Activated naive CD4-positive, alpha-beta T cell treated with anti-CD3 and anti-CD28 coated beads, Interleukin-2, amount 10 ng/mL, durations not matched to agents 7 days and 5 days (primary cell): Measurements from ENCODE around the gene DHX35.

Experiments used
- CTCF ChIA-PET: fragments of 350-600 bp; sonication (Branson Sonifier 250); formaldehyde crosslinking; loops from one replicate; lab custom pipeline; 2021; ENCODE audit warnings: antibody characterized with exemption; lab: Charles Lee
- DNase-seq: peaks from one replicate; pipeline ENCODE4 v3.0.0-alpha.2; 2020
- H3K27ac Mint-ChIP-seq: one replicate; pipeline ENCODE4 v1.8.0; 2021; ENCODE audit warnings: mild to moderate bottlenecking, moderate library complexity, mixed read lengths
- H3K27me3 Mint-ChIP-seq: one replicate; pipeline ENCODE4 v1.8.0; 2021; ENCODE audit warnings: mild to moderate bottlenecking, mixed read lengths
- H3K36me3 Mint-ChIP-seq: one replicate; pipeline ENCODE4 v1.8.0; 2021; ENCODE audit warnings: mixed read lengths
- H3K4me1 Mint-ChIP-seq: one replicate; pipeline ENCODE4 v1.8.0; 2021; ENCODE audit warnings: mixed read lengths
- H3K4me3 Mint-ChIP-seq: one replicate; pipeline ENCODE4 v1.8.0; 2021; ENCODE audit warnings: mild to moderate bottlenecking, moderate library complexity, mixed read lengths
- H3K9me3 Mint-ChIP-seq: one replicate; pipeline ENCODE4 v1.8.0; 2021; ENCODE audit warnings: mixed read lengths

DHX35 gene

DNA sequence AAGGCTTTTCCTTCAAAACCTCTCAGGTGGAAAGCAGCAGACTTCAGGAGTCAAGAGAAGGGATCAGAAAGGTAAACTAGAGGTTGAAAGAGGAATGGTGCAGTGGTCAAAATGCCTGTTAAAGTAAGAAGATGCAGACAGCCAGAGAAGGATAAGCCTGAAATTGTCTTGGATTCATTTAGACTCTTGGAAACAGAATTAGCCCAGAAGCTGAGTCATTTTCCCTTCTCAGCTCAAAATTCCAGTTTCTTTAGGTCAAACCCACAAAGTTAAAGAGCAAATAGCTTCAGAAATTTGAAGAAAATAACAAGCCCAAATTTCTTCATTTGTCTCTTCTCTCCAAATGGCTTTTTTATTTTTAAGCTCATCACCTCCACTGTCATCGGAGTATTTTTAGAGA is 73.9 kb downstream of the DHX35 start:
- no peaks in the 10 kb centered on the region for H3K9me3 Mint-ChIP-seq
- peaks cover 18% of the 10 kb centered on the region for H3K36me3 Mint-ChIP-seq
- H3K27me3 Mint-ChIP-seq, result no peaks in the 10 kb centered on the region
- H3K4me3 Mint-ChIP-seq, result no peak overlapping the region
- H3K27ac Mint-ChIP-seq, result no peak overlapping the region
- H3K4me1 Mint-ChIP-seq, result no peaks in the 10 kb centered on the region
- CTCF ChIA-PET, result interaction anchor here (6.4 kb wide), 1 partner anchor 13 kb away, joined by 36 read pairs; no protein-coding TSS in a partner anchor
- no peak for DNase-seq

DNA sequence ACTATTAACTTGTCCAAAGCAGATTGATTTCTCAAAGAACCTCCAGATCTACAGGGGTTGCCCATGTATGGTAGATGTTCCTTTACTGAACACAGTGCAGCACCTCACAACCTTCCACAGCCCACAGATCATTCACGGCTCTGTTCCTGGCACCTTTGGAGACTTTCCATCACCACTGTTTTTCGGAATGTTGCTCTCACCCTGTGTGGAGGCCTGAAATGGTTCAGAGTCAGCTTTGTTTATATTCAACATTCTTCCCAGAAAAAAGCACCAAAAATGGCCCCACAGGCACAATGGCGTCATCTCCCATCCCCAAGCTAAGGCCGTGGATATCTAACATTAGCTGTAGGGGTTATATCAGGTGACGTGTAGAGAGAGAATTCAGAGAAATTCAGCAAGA is 74.7 kb downstream of the DHX35 start:
- no peaks in the 10 kb centered on the region for H3K27me3 Mint-ChIP-seq
- no peaks in the 10 kb centered on the region for H3K9me3 Mint-ChIP-seq
- CTCF ChIA-PET, result interaction anchor here (1.1 to 6.4 kb wide), 2 partner anchors 9 to 12 kb away, joined by 3 to 36 read pairs; no protein-coding TSS in a partner anchor
- no peak overlapping the region for H3K4me3 Mint-ChIP-seq
- H3K36me3 Mint-ChIP-seq, result peaks cover 18% of the 10 kb centered on the region
- H3K4me1 Mint-ChIP-seq, result no peaks in the 10 kb centered on the region
- no peak for DNase-seq
- H3K27ac Mint-ChIP-seq, result no peak overlapping the region

DNA sequence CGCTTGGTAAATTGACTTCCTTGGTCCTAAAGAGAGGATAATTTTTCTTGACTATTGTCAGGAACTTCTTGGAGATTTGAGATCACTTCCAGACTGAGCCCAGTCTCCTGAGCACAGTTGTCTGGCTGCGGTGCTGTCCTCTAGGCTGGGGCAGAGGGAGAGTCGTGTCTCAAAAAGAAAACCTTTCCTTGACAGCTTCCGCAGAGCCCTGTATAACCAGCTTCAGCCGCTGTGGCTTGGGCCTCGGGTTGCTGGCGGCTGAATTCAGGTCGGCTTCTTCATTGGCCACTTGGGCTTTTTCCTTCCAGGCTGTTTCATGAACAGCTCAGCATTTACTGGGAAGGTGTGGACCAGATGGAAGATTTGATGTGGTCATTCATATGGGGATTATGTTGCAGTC is 75.9 kb downstream of the DHX35 start:
- peaks cover 21% of the 10 kb centered on the region for H3K36me3 Mint-ChIP-seq
- CTCF ChIA-PET, result interaction anchor here (1.1 to 6.4 kb wide), 2 partner anchors 10 to 11 kb away, joined by 3 to 36 read pairs; no protein-coding TSS in a partner anchor
- H3K4me3 Mint-ChIP-seq, result no peak overlapping the region
- no peaks in the 10 kb centered on the region for H3K4me1 Mint-ChIP-seq
- H3K27ac Mint-ChIP-seq, result no peak overlapping the region
- H3K27me3 Mint-ChIP-seq, result no peaks in the 10 kb centered on the region
- no peaks in the 10 kb centered on the region for H3K9me3 Mint-ChIP-seq
- no peak for DNase-seq

DNA sequence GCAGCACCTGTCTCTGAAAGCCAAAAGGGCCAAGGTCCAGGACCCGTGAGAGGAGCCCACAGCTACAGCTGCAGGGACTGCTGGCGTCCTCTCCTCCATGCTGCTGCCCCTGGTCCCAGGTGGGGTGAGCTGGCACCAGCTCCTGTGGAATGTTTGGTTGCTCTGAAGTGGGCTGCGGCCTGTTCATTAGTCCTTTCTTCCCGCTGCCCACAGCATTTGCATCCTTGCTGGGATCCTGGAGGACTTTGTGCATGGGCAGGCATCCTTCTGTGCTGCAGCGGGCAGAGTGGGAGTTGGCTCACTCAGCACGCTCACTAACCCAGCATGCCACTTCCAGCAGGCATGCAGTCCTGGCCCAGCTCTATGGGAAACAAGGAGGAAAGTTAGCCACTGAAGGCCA is 76.4 kb downstream of the DHX35 start:
- H3K9me3 Mint-ChIP-seq, result no peaks in the 10 kb centered on the region
- no peaks in the 10 kb centered on the region for H3K4me1 Mint-ChIP-seq
- no peak overlapping the region for H3K4me3 Mint-ChIP-seq
- DNase-seq, result no peak
- H3K36me3 Mint-ChIP-seq, result peaks cover 23% of the 10 kb centered on the region
- CTCF ChIA-PET, result interaction anchor here (6.4 kb wide), 1 partner anchor 11 kb away, joined by 36 read pairs; no protein-coding TSS in a partner anchor
- H3K27me3 Mint-ChIP-seq, result no peaks in the 10 kb centered on the region
- H3K27ac Mint-ChIP-seq, result no peak overlapping the region

DNA sequence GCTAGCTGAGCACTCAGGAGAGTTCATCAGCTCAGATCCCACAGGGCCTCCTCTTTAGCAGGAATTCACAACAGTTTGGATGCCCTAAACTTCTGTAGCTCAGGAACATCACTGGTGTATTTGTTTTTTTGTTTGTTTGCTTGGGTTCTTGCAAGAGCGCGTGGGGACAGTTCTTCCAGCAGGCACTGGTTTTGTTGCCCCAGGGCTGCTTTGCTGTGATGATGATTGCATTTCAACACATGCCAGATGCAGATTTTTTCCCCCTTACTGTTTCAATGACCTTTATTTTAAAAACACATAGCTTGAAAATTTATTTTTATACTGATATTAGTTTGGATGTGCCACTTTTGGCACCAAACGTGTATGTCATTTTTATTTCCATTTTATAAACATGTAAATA is 77.1 kb downstream of the DHX35 start:
- no peaks in the 10 kb centered on the region for H3K9me3 Mint-ChIP-seq
- no peak overlapping the region for H3K4me3 Mint-ChIP-seq
- H3K27me3 Mint-ChIP-seq, result no peaks in the 10 kb centered on the region
- CTCF ChIA-PET, result interaction anchor here (6.4 kb wide), 1 partner anchor 10 kb away, joined by 36 read pairs; no protein-coding TSS in a partner anchor
- H3K36me3 Mint-ChIP-seq, result peaks cover 18% of the 10 kb centered on the region
- no peak for DNase-seq
- H3K27ac Mint-ChIP-seq, result no peak overlapping the region
- no peaks in the 10 kb centered on the region for H3K4me1 Mint-ChIP-seq

DNA sequence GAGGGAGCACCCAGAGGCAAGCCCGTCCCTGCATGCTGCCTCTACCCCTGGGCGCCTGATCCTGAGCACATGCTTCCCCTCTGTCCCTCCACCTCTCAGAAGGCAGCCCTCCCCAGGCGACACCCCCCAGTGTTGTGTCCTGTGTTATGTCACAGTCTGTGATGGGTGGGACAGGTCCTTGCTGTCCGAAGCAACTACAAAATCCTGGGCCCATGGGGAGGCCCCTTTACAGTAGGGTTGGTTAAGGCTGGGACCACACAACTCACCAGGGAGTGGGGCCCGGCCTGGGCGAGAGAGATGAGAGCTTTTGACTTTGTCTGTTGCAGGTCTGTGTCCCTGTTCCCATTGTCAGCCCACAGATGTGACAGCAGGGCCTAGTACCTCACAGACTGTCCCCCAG is 78.0 kb downstream of the DHX35 start:
- peaks cover 18% of the 10 kb centered on the region for H3K36me3 Mint-ChIP-seq
- CTCF ChIA-PET, result interaction anchor here (6.4 kb wide), 1 partner anchor 9 kb away, joined by 36 read pairs; no protein-coding TSS in a partner anchor

DNA sequence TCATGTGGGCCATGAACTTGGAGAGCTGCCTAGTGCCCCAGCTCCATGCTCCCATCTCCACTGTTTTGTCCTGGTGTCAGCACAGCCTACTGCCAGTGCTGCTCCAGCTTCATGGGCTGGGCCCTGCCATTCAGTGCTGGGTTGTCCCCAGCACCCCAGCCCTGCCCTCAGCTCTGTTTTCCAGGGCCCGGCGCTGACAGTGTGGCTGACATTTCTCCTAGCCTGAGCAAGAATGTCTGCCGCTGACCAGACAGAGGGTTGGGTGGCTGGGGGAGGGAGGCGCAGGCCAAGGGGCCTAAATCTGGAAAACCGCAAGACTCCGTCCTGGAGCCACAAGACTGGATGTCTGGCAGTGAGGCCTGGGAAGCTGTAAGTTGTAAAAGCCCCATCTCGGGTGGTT is 78.9 kb downstream of the DHX35 start:
- Mint-ChIP-seq H3K36me3 (peaks cover 12% of the 10 kb centered on the region), H3K27ac (no peak overlapping the region), H3K4me1 (no peaks in the 10 kb centered on the region), H3K4me3 (no peak overlapping the region), H3K27me3 (no peaks in the 10 kb centered on the region), H3K9me3 (no peaks in the 10 kb centered on the region)
- DNase-seq, result no peak
- CTCF ChIA-PET, result interaction anchor here (6.4 kb wide), 1 partner anchor 8 kb away, joined by 36 read pairs; no protein-coding TSS in a partner anchor

More for the DNA sequence above, 78.0 kb downstream of the DHX35 start:
- Mint-ChIP-seq H3K27me3 (no peaks in the 10 kb centered on the region), H3K27ac (no peak overlapping the region), H3K9me3 (no peaks in the 10 kb centered on the region), H3K4me1 (no peaks in the 10 kb centered on the region), H3K4me3 (no peak overlapping the region)
- DNase-seq, result no peak

DNA sequence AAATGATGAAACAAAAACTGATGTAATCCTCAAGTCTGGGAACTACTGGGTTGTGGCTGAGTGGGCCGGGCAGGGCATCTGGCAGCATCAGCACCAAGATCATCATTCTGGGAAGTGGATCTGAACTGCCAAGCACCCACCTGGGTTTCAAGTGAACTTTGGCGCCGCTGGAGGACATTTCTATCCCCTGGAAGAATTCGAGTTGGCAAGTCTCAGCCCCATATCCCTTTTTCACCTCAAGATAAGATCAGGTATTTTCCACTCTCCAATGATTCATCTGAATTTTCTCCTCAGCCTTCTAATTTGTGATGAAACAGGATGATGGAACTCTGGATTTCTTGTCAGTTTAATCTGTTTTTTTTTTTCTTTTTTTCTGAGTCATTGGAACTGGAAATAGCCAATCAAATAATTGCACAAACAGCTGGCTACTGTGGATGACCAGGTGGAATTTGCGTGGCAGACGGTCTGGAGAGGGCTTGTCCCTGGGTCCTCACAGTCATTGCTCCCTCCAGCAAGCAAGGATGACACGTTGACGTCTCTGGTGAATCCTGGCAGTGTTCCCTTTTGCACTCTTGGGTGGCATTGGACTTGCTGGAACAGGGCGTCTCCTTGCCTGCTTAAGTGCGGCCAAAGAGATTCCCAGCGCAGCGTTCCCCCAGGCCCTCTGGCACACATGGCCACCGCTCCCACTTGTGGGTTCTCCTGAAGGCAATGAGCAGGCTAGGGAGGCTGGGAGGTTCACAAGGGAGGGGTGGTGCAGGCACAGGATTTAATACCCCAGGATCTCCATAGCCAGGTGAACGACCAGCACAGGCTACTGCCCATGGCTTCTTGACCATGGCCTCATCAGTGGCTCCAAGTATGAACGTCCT is 80.4 kb downstream of the DHX35 start:
- no peak overlapping the region for H3K4me3 Mint-ChIP-seq
- H3K4me1 Mint-ChIP-seq, result no peaks in the 10 kb centered on the region
- H3K27ac Mint-ChIP-seq, result no peak overlapping the region
- H3K9me3 Mint-ChIP-seq, result no peaks in the 10 kb centered on the region
- H3K36me3 Mint-ChIP-seq, result peaks cover 9% of the 10 kb centered on the region
- DNase-seq, result no peak
- CTCF ChIA-PET, result no interaction called here
- H3K27me3 Mint-ChIP-seq, result no peaks in the 10 kb centered on the region

DNA sequence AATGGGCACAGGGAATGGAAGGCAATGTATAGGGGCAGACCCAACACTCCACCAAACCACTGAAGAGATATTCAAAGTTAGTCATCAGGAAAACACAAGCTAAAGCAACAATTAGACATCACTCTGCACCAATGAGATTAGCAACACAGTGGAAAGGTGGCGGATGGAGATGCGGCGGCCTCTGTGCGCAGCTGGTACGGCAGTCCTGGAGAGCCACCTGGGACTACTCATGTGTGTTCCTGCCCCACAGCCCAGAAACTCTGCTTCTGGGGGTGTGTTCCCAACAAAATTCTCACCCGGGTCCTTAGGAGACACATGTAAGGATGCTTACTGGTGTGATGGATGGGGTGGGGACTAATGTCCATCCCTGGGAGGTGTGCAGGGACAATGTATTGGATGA is 82.4 kb downstream of the DHX35 start:
- H3K27ac Mint-ChIP-seq, result no peak overlapping the region
- no peaks in the 10 kb centered on the region for H3K9me3 Mint-ChIP-seq
- H3K4me1 Mint-ChIP-seq, result peaks cover under 1% of the 10 kb centered on the region
- CTCF ChIA-PET, result no interaction called here
- DNase-seq, result no peak
- H3K27me3 Mint-ChIP-seq, result peaks cover under 1% of the 10 kb centered on the region
- no peak overlapping the region for H3K4me3 Mint-ChIP-seq
- peaks cover 4% of the 10 kb centered on the region for H3K36me3 Mint-ChIP-seq

DNA sequence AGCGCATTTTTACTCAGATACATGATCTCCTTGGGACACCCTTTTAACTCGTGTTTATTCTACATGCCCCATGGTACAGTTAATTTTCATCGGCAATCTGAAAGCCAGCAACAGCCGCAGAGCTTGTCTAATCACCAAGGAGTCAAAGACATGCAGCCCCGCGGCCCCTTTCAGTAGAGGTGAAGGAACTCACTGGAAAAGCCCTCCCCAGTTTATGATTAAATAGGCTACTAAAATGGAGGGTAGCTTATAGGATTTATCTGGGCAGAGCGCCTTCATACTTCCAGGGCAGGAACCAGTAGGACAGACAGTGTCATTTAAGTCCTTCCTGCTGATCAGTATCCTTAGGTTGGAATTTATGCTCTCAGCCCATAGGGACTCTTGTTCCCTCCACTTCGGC is 83.5 kb downstream of the DHX35 start:
- no peak for DNase-seq
- CTCF ChIA-PET, result interaction anchor here (1.6 kb wide), 1 partner anchor 122 kb away, joined by 4 read pairs; no protein-coding TSS in a partner anchor
- H3K27me3 Mint-ChIP-seq, result peaks cover 6% of the 10 kb centered on the region
- H3K9me3 Mint-ChIP-seq, result no peaks in the 10 kb centered on the region
- H3K27ac Mint-ChIP-seq, result no peak overlapping the region
- no peak overlapping the region for H3K4me3 Mint-ChIP-seq
- H3K36me3 Mint-ChIP-seq, result peaks cover 4% of the 10 kb centered on the region
- peaks cover 7% of the 10 kb centered on the region for H3K4me1 Mint-ChIP-seq

DNA sequence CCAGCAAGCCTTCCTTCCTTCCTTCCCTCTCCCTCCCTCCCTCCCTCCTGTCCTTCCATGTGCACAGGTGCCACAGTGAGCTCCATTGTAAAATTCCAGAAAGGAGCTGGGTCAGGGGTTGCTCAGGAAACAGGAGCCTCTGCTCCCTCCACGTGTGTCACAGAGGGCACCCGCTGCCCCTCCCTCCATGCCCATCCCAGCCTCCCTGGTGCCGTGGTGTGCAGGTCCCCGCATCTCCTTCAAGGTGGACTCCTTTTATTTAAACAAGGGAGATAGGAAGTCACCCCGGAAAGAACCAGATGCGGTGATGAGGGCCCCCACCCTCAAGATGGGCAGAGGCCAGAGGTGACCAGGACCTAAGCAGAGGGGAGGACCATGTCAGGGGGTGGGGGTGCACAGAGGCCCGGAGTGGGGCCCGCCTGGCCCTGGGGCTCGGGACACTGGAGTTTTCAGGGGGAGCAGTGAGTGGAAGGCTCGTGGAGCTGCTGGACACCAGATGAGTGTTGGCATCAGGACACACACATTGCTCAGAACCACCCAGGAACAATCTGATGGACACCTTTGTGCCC is 85.4 kb downstream of the DHX35 start:
- no peak for DNase-seq
- Mint-ChIP-seq H3K36me3 (peaks cover 2% of the 10 kb centered on the region), H3K27ac (no peak overlapping the region), H3K4me3 (no peak overlapping the region), H3K27me3 (peaks cover 11% of the 10 kb centered on the region), H3K9me3 (no peaks in the 10 kb centered on the region), H3K4me1 (peaks cover 7% of the 10 kb centered on the region)
- CTCF ChIA-PET, result interaction anchor here (0.6 to 5.2 kb wide), 9 partner anchors 9 to 295 kb away, joined by 3 to 96 read pairs (median 4); partner anchors contain the start of genes DHX35 and FAM83D

DNA sequence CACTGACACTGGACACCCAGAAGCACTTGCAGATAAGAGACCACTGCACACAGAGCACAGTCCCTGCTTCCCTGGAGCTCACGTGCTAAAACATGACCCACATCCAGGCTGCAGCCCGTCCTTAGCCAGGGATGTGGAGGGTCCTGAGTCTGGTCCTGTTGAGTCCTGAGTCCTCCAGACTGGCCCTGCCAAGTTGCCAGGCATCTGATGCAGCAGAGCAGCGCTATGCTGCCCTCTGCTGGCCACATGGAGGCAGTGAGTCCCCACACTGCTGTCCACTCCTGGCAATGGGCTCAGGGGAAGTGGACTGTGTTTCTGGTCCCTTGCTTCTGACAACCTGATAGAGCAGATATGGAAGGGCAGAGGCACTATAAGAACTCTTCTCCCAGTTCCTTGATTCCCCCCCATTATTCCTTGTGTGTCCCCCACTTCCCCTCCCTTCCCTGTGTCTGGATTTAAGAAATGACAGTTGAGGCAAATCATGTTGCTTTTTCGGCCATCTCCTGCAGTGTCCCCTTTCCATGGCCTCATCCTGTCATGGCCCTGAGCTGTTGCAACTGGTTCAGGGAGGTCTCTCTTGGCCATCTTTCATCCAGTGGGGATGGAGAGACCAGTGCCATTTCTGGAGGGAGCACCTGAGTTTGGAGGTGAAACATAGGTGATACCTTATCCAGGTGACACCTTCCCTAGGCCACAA is 86.0 kb downstream of the DHX35 start:
- Mint-ChIP-seq H3K4me1 (peaks cover 7% of the 10 kb centered on the region), H3K27me3 (peaks cover 11% of the 10 kb centered on the region), H3K4me3 (no peak overlapping the region), H3K9me3 (no peaks in the 10 kb centered on the region), H3K27ac (no peak overlapping the region), H3K36me3 (peaks cover 2% of the 10 kb centered on the region)
- peak; percentile 79 for DNase-seq
- CTCF ChIA-PET, result interaction anchor here (0.6 to 5.2 kb wide), 24 partner anchors 9 to 412 kb away, joined by 3 to 96 read pairs (median 5); partner anchors contain the start of genes DHX35 and FAM83D

DNA sequence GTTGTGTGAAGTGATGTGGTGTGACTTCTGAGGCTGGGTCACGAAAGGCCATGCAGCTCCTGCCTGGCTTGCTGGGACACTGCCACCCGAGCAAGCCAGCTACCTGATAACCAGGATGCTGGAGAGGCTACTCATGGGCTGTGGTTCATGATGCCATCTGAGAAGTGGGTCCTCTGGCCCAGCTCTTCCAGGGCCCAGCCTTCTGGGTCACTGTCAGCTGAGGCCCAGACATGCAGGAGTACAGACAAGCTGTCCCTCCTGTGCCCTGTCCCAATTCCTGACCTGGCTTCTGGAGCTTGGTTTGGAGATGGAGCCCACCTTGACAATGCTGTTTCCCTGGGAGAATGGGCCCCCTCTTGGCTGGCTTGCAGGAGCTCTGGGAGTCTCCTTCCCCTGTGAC is 87.0 kb downstream of the DHX35 start:
- no peaks in the 10 kb centered on the region for H3K9me3 Mint-ChIP-seq
- DNase-seq, result no peak

More for the DNA sequence above, 87.0 kb downstream of the DHX35 start:
- Mint-ChIP-seq H3K27ac (no peak overlapping the region), H3K36me3 (no peaks in the 10 kb centered on the region), H3K4me3 (no peak overlapping the region), H3K27me3 (peaks cover 14% of the 10 kb centered on the region), H3K4me1 (peaks cover 7% of the 10 kb centered on the region)
- CTCF ChIA-PET, result interaction anchor here (0.6 to 5.2 kb wide), 30 partner anchors 10 to 1641 kb away, joined by 3 to 96 read pairs (median 5); partner anchors contain the start of genes ACTR5, DHX35 and FAM83D
